Lower leg skin (tissue), 4 donors: Measurements from ENCODE around the gene VPS16. TPM values are rescaled to one million over a fixed set of nuclear protein-coding genes. Genes with fewer than 3 reads are reported as not detected.
A peak's percentile ranks its signal among the peaks of the same experiment; 100 is the strongest.

ENCODE experiments used
- DNase-seq, 2 donors: peaks; one replicate each; pipeline ENCODE4 v3.0.0-alpha.2; 2019; ENCODE audit warnings: low spot score in 2 of 2
- H3K4me3 ChIP-seq: fragments of 200-600 bp; sonication (generic); 2 replicates; pipeline ENCODE4 v1.5.1; 2017; ENCODE audit warnings: mild to moderate bottlenecking, low read depth; ENCODE audit not compliant: poor library complexity, severe bottlenecking
- CTCF ChIP-seq, 3 donors: fragments of 450-650 bp; IDR thresholded peaks; one replicate each; pipeline ENCODE4 v1.5.1; 2016; ENCODE audit warnings: antibody characterized with exemption in 3 of 3, mild to moderate bottlenecking in 3 of 3, moderate library complexity in 2 of 3
- POLR2A ChIP-seq, 2 donors: fragments of 450-650 bp; IDR thresholded peaks; one replicate each; pipeline ENCODE4 v1.6.1; 2016 to 2017; ENCODE audit warnings: antibody characterized with exemption in 2 of 2, mild to moderate bottlenecking in 1 of 2, moderate library complexity in 1 of 2
- WGBS, 2 donors: methylation state at CpG; one replicate each; pipeline ENCODE4 v1.1.5; 2018; 5-methylcytosine and 5-hydroxymethylcytosine counted together
- intact Hi-C: fragments of 100-400 bp; cut with DNase I; formaldehyde crosslinking; loops from one replicate; pipeline ENCODE4 v1.15.0; 2023; ENCODE audit warnings: low total_unique reads
- total RNA-seq, 4 donors: library from RNA; depleted of rRNA; stranded (reverse); fragments of >200 nt; gene quantifications; one replicate each; pipeline ENCODE4 v1.1.0, GENCODE V29; 2016

VPS16 gene
- total RNA-seq, 4 donors from 2014 or later = 34.9 to 39.2 (median 37.7) TPM

- no peak overlapping the region for H3K4me3 ChIP-seq
- intact Hi-C loops = no loop called here
- 100% methylated on average over 1 of the region's 1 CpG for WGBS, 2 donors
- TF ChIP-seq POLR2A (IDR thresholded peaks at IDR 0.05) (no peak), CTCF (IDR thresholded peaks at IDR 0.05) (no peak)
- no peak for DNase-seq
These were observed 26.5 kb upstream of the VPS16 start for GRCh38 chr20:2814076-2814475.

- WGBS, 2 donors = 30 to 33% methylated on average over 5 of the region's 5 CpGs
- intact Hi-C loops = no loop called here
- no peak within 1 kb of the TSS for H3K4me3 ChIP-seq
- TF ChIP-seq CTCF (IDR thresholded peaks at IDR 0.05) (no peak), POLR2A (IDR thresholded peaks at IDR 0.05) (no peak)
- peak in 1 of 2 donors; percentile 75 for DNase-seq
These were observed 25.9 kb upstream of the VPS16 start, which contains the start of gene C20orf141 for GRCh38 chr20:2814587-2815051. Gene C20orf141, plus strand, starts transcription at chr20:2814987. Its CDS starts 198 bp downstream, at chr20:2815185.

GRCh38 chr20:2815242-2815900 lies 25.2 kb upstream of the VPS16 start:
- DNase-seq = peak in 1 of 2 donors; percentile 71
- H3K4me3 ChIP-seq = no peak overlapping the region
- intact Hi-C loops = no loop called here
- WGBS, 2 donors = 95 to 97% methylated on average over 8 of the region's 8 CpGs
- TF ChIP-seq CTCF (IDR thresholded peaks at IDR 0.05) = no peak
- TF ChIP-seq POLR2A (IDR thresholded peaks at IDR 0.05) = no peak

- intact Hi-C loops = no loop called here
- H3K4me3 ChIP-seq = no peak within 1 kb of the TSS
- WGBS, 2 donors = 74 to 75% methylated on average over 8 to 10 of the region's 10 CpGs
- peak in 1 of 2 donors; percentile 62 for DNase-seq
- TF ChIP-seq POLR2A (IDR thresholded peaks at IDR 0.05) (no peak), CTCF (IDR thresholded peaks at IDR 0.05) (no peak)
These were observed 24.4 kb upstream of the VPS16 start, which contains the start of gene TMEM239 for GRCh38 chr20:2816030-2816582. Gene TMEM239, plus strand, starts transcription at chr20:2816364. Its CDS starts 191 bp downstream, at chr20:2816555.

- TF ChIP-seq CTCF (IDR thresholded peaks at IDR 0.05) (no peak), POLR2A (IDR thresholded peaks at IDR 0.05) (no peak)
- WGBS, 2 donors = 84 to 86% methylated on average over 11 to 20 of the region's 20 CpGs
These were observed 23.8 kb upstream of the VPS16 start for GRCh38 chr20:2816583-2817340.

More at GRCh38 chr20:2816583-2817340, 23.8 kb upstream of the VPS16 start:
- peak in 1 of 2 donors; percentile 80 for DNase-seq
- no peak overlapping the region for H3K4me3 ChIP-seq
- intact Hi-C loops = no loop called here
